ENCODE results near the gene PTPRJ. TPM values are rescaled to one million over a fixed set of nuclear protein-coding genes. Genes with fewer than 3 reads are reported as not detected.
A peak's percentile ranks its signal among the peaks of the same experiment; 100 is the strongest.

PTPRJ gene
- total RNA-seq, 1 donor from 2014 or later = 22.9 TPM

- Histone ChIP-seq H3K79me2 (ENCODE audit: insufficient read depth, low read length) (no peaks in the 10 kb centered on the region), H3K4me3 (ENCODE audit: insufficient read depth, low read depth, low read length) (no peak overlapping the region), H3K4me2 (ENCODE audit: low read length) (peak overlapping the region; percentile 77), H2AFZ (ENCODE audit: low read depth, low read length) (no peak overlapping the region), H3K9ac (ENCODE audit: low read length) (peak overlapping the region; percentile 67), H4K20me1 (ENCODE audit: insufficient read depth, low read length) (no peaks in the 10 kb centered on the region), H3K4me1 (ENCODE audit: insufficient read depth, low read length) (peaks cover 21% of the 10 kb centered on the region), H3K9me3 (ENCODE audit: insufficient read depth, low read depth, low read length) (no peaks in the 10 kb centered on the region), H3K27ac (ENCODE audit: low read depth, low read length) (no peak overlapping the region), H3K27me3 (ENCODE audit: insufficient read depth, low read length) (no peaks in the 10 kb centered on the region), H3K36me3 (ENCODE audit: insufficient read depth, low read length) (no peaks in the 10 kb centered on the region)
- peaks cover 11% of the 10 kb centered on the region for H3K4me1 Mint-ChIP-seq (ENCODE audit: low read depth, unreplicated experiment)
- no peak overlapping the region for H3K4me3 Mint-ChIP-seq (ENCODE audit: unreplicated experiment)
- H3K36me3 Mint-ChIP-seq (ENCODE audit: low read depth, unreplicated experiment) = no peaks in the 10 kb centered on the region
- DNase-seq (ENCODE audit: low read depth) (no peak), FAIRE-seq (no peak)
- no peaks in the 10 kb centered on the region for H3K27me3 Mint-ChIP-seq (ENCODE audit: low read depth, unreplicated experiment)
- no peak for TF ChIP-seq EZH2 (IDR thresholded peaks at IDR 0.05; ENCODE audit: insufficient read depth, low read length)
- TF ChIP-seq CTCF (IDR thresholded peaks at IDR 0.05; ENCODE audit: insufficient read depth, low read depth, low read length) = no peak
- no peaks in the 10 kb centered on the region for H3K9me3 Mint-ChIP-seq (ENCODE audit: unreplicated experiment)
- H3K27ac Mint-ChIP-seq (ENCODE audit: unreplicated experiment) = peak overlapping the region; percentile 34
These were observed 7.2 kb upstream of the PTPRJ start for GRCh38 chr11:47973173-47973572.

GRCh38 chr11:47976931-47977330, 3.4 kb upstream of the PTPRJ start:
- Histone ChIP-seq H3K4me1 (ENCODE audit: insufficient read depth, low read length) (peaks cover 30% of the 10 kb centered on the region), H3K36me3 (ENCODE audit: insufficient read depth, low read length) (no peaks in the 10 kb centered on the region), H3K27ac (ENCODE audit: low read depth, low read length) (no peak overlapping the region), H4K20me1 (ENCODE audit: insufficient read depth, low read length) (peaks cover 4% of the 10 kb centered on the region), H3K4me3 (ENCODE audit: insufficient read depth, low read depth, low read length) (no peak overlapping the region), H2AFZ (ENCODE audit: low read depth, low read length) (no peak overlapping the region), H3K27me3 (ENCODE audit: insufficient read depth, low read length) (no peaks in the 10 kb centered on the region), H3K9me3 (ENCODE audit: insufficient read depth, low read depth, low read length) (no peaks in the 10 kb centered on the region), H3K4me2 (ENCODE audit: low read length) (no peak overlapping the region), H3K79me2 (ENCODE audit: insufficient read depth, low read length) (peaks cover 8% of the 10 kb centered on the region), H3K9ac (ENCODE audit: low read length) (no peak overlapping the region)
- no peak overlapping the region for H3K4me3 Mint-ChIP-seq (ENCODE audit: unreplicated experiment)
- DNase-seq (ENCODE audit: low read depth) = no peak
- H3K9me3 Mint-ChIP-seq (ENCODE audit: unreplicated experiment) = no peaks in the 10 kb centered on the region
- no peak overlapping the region for H3K27ac Mint-ChIP-seq (ENCODE audit: unreplicated experiment)
- no peak for FAIRE-seq
- H3K4me1 Mint-ChIP-seq (ENCODE audit: low read depth, unreplicated experiment) = peaks cover 11% of the 10 kb centered on the region
- H3K27me3 Mint-ChIP-seq (ENCODE audit: low read depth, unreplicated experiment) = no peaks in the 10 kb centered on the region
- no peaks in the 10 kb centered on the region for H3K36me3 Mint-ChIP-seq (ENCODE audit: low read depth, unreplicated experiment)
- TF ChIP-seq CTCF (IDR thresholded peaks at IDR 0.05; ENCODE audit: insufficient read depth, low read depth, low read length) (no peak), EZH2 (IDR thresholded peaks at IDR 0.05; ENCODE audit: insufficient read depth, low read length) (no peak)

DNA sequence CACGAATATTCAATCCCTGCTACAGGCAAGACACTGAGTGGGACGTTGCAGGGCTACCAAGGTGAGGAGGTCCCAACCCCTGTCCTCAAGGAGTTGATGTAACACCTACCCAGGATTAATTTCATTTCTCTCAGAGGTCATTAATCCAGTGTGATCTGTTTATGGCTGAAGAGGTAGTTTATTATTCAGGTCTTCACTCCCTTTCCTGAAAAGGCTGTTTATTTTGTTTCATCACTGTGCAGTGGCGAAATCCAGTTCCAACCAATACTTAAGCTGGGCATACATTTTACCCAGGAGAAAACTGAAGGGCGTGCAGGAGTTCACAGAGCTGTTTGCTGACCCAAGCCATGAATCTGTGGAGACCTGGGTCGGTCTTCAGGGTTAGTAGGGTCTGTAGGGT, 2.7 kb upstream of the PTPRJ start:
- H3K27ac ChIP-seq (ENCODE audit: low read depth, low read length) = no peak overlapping the region
- Mint-ChIP-seq H3K36me3 (ENCODE audit: low read depth, unreplicated experiment) (no peaks in the 10 kb centered on the region), H3K4me3 (ENCODE audit: unreplicated experiment) (peak overlapping the region; percentile 31), H3K4me1 (ENCODE audit: low read depth, unreplicated experiment) (peaks cover 11% of the 10 kb centered on the region), H3K27me3 (ENCODE audit: low read depth, unreplicated experiment) (no peaks in the 10 kb centered on the region), H3K27ac (ENCODE audit: unreplicated experiment) (peak overlapping the region; percentile 34), H3K9me3 (ENCODE audit: unreplicated experiment) (no peaks in the 10 kb centered on the region)
- peaks cover 8% of the 10 kb centered on the region for H4K20me1 ChIP-seq (ENCODE audit: insufficient read depth, low read length)
- no peaks in the 10 kb centered on the region for H3K9me3 ChIP-seq (ENCODE audit: insufficient read depth, low read depth, low read length)
- no peak overlapping the region for H3K4me3 ChIP-seq (ENCODE audit: insufficient read depth, low read depth, low read length)
- H3K4me2 ChIP-seq (ENCODE audit: low read length) = no peak overlapping the region
- FAIRE-seq (no peak), DNase-seq (ENCODE audit: low read depth) (no peak)
- H3K79me2 ChIP-seq (ENCODE audit: insufficient read depth, low read length) = peaks cover 14% of the 10 kb centered on the region
- H2AFZ ChIP-seq (ENCODE audit: low read depth, low read length) = no peak overlapping the region
- H3K4me1 ChIP-seq (ENCODE audit: insufficient read depth, low read length) = peaks cover 35% of the 10 kb centered on the region
- no peaks in the 10 kb centered on the region for H3K36me3 ChIP-seq (ENCODE audit: insufficient read depth, low read length)
- TF ChIP-seq EZH2 (IDR thresholded peaks at IDR 0.05; ENCODE audit: insufficient read depth, low read length) (no peak), CTCF (IDR thresholded peaks at IDR 0.05; ENCODE audit: insufficient read depth, low read depth, low read length) (no peak)
- no peaks in the 10 kb centered on the region for H3K27me3 ChIP-seq (ENCODE audit: insufficient read depth, low read length)
- H3K9ac ChIP-seq (ENCODE audit: low read length) = no peak overlapping the region

All from astrocyte (in vitro differentiated cells and primary cell).